ENCODE measurements around the gene MED4. TPM values are rescaled to one million over a fixed set of nuclear protein-coding genes. Genes with fewer than 3 reads are reported as not detected.
A peak's percentile ranks its signal among the peaks of the same experiment; 100 is the strongest.

The MED4 gene
- total RNA-seq, 1 donor from 2014 or later: 42.2 TPM

- ATAC-seq: no peak
- no peak for DNase-seq (ENCODE audit: missing footprints)
- intact Hi-C loops (cut with DNase I): no loop called here
Observed at GRCh38 chr13:48054601-48055000, 40.3 kb downstream of the MED4 start.

GRCh38 chr13:48050550-48050949, 44.4 kb downstream of the MED4 start:
- ATAC-seq (no peak), DNase-seq (ENCODE audit: missing footprints) (no peak)
- intact Hi-C loops (cut with DNase I): no loop called here

- DNase-seq (ENCODE audit: missing footprints): no peak
- ATAC-seq: no peak
- intact Hi-C loops (cut with DNase I): no loop called here
Observed at GRCh38 chr13:48043789-48044503, 51.0 kb downstream of the MED4 start.

DNA sequence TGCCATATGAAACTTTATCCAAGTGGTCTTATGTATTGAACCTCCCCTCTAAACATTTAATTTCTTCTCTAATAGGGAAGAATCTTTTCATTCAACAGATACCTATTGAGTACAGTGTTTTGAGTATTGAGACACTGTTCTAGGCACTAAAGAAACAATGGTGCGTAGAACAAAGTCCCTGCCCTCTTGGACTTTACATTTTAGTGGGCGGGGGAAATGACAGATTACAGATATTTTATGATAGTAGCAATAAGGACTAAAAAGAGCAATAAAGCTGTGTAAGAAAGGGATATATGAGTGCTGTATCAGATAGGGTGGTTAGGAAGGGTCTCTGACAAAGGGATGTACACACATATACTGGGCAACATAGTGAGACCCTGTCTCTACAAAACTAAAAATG, 52.0 kb downstream of the MED4 start:
- ATAC-seq (no peak), DNase-seq (ENCODE audit: missing footprints) (no peak)
- intact Hi-C loops (cut with DNase I): no loop called here

DNA sequence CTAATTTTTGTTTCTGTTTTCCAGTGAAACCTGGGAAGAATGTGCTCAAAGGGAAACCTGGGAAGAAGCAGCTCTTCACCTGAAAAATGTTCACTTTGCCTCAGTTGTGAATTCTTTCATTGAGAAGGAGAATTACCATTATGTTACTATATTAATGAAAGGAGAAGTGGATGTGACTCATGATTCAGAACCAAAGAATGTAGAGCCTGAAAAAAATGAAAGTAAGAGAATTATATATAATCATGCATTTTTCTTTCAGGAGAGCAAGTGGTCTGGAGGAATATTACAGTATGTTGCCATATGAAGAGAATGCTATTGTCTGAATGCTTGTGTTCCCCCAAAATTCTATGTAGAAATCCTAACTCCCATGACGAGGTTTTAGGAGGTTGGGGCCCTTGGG, 54.0 kb downstream of the MED4 start:
- DNase-seq (ENCODE audit: missing footprints) (no peak), ATAC-seq (no peak)
- intact Hi-C loops (cut with DNase I): no loop called here

DNA sequence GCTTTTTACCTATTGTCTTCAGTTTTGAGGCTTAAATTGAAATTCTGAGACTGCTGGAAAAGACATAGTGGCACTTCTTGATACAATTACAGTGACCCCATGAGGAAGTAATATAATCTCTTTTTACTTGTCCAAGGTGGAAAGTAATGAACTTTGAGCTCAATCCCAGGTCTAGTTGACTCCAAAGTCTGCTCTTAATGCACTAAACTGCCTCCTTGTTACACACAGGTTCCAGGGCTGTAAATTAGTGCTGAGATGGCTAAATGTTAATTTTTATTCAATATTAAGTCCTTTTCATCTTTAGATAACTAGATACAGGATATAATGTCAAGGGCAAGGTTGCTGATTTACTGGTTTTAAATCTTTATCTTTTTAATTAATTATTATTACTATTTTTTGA, 54.9 kb downstream of the MED4 start:
- ATAC-seq (no peak), DNase-seq (ENCODE audit: missing footprints) (no peak)
- intact Hi-C loops (cut with DNase I): no loop called here

GRCh38 chr13:48038761-48039160, 56.1 kb downstream of the MED4 start:
- intact Hi-C loops (cut with DNase I): loop anchor here (5.0 kb wide), 1 partner anchor 194 kb away; the partner anchor contains the start of gene ITM2B
- DNase-seq (ENCODE audit: missing footprints) (no peak), ATAC-seq (no peak)

DNA sequence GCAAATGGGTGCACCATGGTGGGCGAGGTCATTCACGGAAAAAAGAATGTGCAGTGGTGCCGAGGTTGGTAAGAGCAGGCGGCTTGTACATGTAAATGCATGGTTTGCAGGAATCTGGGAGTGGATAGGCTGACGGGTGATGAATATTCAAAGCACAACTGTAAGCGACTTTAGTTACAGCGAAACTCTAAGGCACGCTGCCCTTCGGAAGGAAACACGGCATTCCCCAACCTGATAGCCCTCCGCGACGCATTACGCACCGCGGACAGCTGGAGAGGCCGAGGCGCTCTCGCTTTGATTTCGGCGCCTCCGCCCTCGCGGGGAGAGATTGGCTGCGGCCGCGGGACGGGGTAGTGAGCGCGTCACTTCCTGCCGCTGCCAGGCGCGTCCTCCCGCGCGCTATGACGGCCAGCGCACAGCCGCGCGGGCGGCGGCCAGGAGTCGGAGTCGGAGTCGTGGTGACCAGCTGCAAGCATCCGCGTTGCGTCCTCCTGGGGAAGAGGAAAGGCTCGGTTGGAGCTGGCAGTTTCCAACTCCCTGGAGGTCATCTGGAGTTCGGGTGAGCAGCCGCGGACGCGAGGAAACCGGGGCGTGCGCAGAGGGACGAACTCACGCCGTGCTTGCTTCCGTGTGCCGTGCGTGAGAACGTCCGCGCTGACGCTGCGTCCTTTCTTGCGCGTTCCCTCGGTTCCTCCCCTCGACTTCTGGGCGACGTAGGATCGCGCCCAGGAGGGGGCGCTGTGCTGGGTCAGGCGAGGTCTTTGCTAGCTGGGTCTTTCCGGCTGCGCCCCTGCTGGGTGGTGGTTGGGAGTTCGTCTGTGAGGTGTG, 57.3 kb downstream of the MED4 start, which contains the start of gene NUDT15:
Gene NUDT15 (plus strand): TSS at position 381 of the 828 bp plus-strand sequence. CDS start 21 bp downstream, at position 402.
- DNase-seq (ENCODE audit: missing footprints): peak; percentile 98
- intact Hi-C loops (cut with DNase I): loop anchor here (1.0 to 5.0 kb wide), 2 partner anchors 195 to 266 kb away; partner anchors contain the start of genes ITM2B and RB1
- ATAC-seq: peak; percentile 99

- no peak for DNase-seq (ENCODE audit: missing footprints)
- intact Hi-C loops (cut with DNase I): no loop called here
- ATAC-seq: no peak
Observed at GRCh38 chr13:48029859-48030258, 65.0 kb downstream of the MED4 start.

DNA sequence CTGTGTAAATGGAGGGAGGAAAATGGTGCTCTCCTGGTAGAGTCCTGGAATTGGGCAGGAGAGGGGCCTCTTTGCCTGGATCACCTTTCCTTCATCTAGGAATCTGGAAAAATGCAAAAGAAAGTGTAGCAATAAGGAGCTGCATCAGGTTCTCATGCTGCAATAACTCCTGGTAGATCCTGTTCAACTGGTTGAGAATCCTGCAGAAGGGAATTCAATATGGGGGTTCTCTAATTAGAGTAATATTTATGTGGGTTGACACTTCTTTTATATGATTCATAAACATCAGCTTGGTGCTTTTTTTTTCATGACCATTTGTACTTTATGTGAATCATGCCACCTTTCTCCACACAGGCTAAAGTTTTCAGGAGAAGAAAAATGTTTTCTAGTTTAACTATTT, 66.8 kb downstream of the MED4 start:
- DNase-seq (ENCODE audit: missing footprints) (no peak), ATAC-seq (no peak)
- intact Hi-C loops (cut with DNase I): no loop called here

Other genes starting within 250 kb of the MED4 start
- gene SUCLA2, start 93.8 kb downstream of the MED4 start, total RNA-seq: 168 TPM
- 12.1 TPM for gene NUDT15, start 57.4 kb downstream of the MED4 start, total RNA-seq
- 537 TPM for gene ITM2B, start 138.1 kb upstream of the MED4 start, total RNA-seq
- 27.7 TPM for gene RB1, start 208.6 kb upstream of the MED4 start, total RNA-seq